Psoas muscle (tissue), 8 donors: ENCODE measurements around the gene PHLDA3. TPM values are rescaled to one million over a fixed set of nuclear protein-coding genes. Genes with fewer than 3 reads are reported as not detected.
A peak's percentile ranks its signal among the peaks of the same experiment; 100 is the strongest.

Experiments
- ATAC-seq, 4 donors: fragments of 200-7000 bp; cut with Tn5 transposase; one replicate each; pipeline ENCODE4 v1.9.1; 2020; ENCODE audit warnings: moderate library complexity in 3 of 4, mild to moderate bottlenecking in 2 of 4
- DNase-seq, 2 donors: peaks; one replicate each; pipeline ENCODE4 v3.0.0-alpha.2; 2020
- H3K27ac ChIP-seq: fragments of 200-600 bp; one replicate; pipeline ENCODE4 v1.8.0; 2022
- H3K27me3 ChIP-seq, 3 donors: fragments of 200-600 bp in 1 of 3; one replicate each; pipeline versions ENCODE4 v1.6.1 to v1.8.0; 2013 to 2022; ENCODE audit warnings: low read length in 2 of 3, mild to moderate bottlenecking in 2 of 3, moderate library complexity in 1 of 3; ENCODE audit not compliant: insufficient read depth in 3 of 3
- H3K36me3 ChIP-seq, 2 donors: fragments of 200-600 bp in 1 of 2; one replicate each; pipeline versions ENCODE4 v1.6.1 to v1.8.0; 2013 to 2022; ENCODE audit warnings: low read depth in 1 of 2, mild to moderate bottlenecking in 1 of 2, moderate library complexity in 1 of 2; ENCODE audit not compliant: insufficient read depth in 1 of 2
- H3K4me1 ChIP-seq: fragments of 200-600 bp; one replicate; pipeline ENCODE4 v1.8.0; 2022
- H3K4me3 ChIP-seq: fragments of 200-600 bp; one replicate; pipeline ENCODE4 v1.8.0; 2022; ENCODE audit warnings: mild to moderate bottlenecking
- H3K9me3 ChIP-seq: fragments of 200-600 bp; one replicate; pipeline ENCODE4 v1.8.0; 2022
- CTCF ChIP-seq: fragments of 200-600 bp; IDR thresholded peaks from one replicate; pipeline ENCODE4 v1.8.0; 2022; ENCODE audit warnings: antibody characterized with exemption
- WGBS, 3 donors: extraction: QIAGEN DNeasy Blood & Tissue Kit; methylation state at CpG; one replicate each; pipeline versions ENCODE4 v1.1.6 to v1.1.7; 2013; 5-methylcytosine and 5-hydroxymethylcytosine counted together
- intact Hi-C, 2 donors: fragments of 100-400 bp; cut with DNase I; formaldehyde crosslinking; loops; one replicate each; pipeline versions ENCODE4 v1.11.0 to v1.14.2; 2022
- long read RNA-seq, 2 donors: library from polyadenylated mRNA; unstranded; transcript quantifications; one replicate each; pipeline ENCODE4 v2.0.0, GENCODE V29; 2021
- polyA plus RNA-seq, 3 donors: library from polyadenylated mRNA; stranded (reverse); fragments of 200-250 nt; gene quantifications; one replicate each; pipeline ENCODE4 v1.2.3, GENCODE V29; 2013
- total RNA-seq, 4 donors: library from RNA; stranded (reverse); fragmentation: NEBNext Ultra II Directional in 2 of 4; extraction: Animal tissue kit (Norgen Biotek cat#: 25700) in 2 of 4; gene quantifications; one replicate each; pipeline versions ENCODE4 v1.2.1 to v1.2.4, GENCODE V29; 2021 to 2023
- donor health status: healthy with polysubstance abuse.
- donor health status: DM: no; HTN: no; CAD: no; lungs with moderate emphysema.
- donor health status: Bipolar disorder and iron deficiency.
- donor health status: healthy.
- donor health status: DM: yes; HTN: yes; CAD: no.
- donor health status: DM: no; HTN: no; CAD: no.
- donor health status: DM: no; HTN: no; CAD: no.
- donor health status: DM: yes; HTN: yes; CAD: no.

PHLDA3 gene
- total RNA-seq: 100 to 1,000 TPM in 1 of 4 donors, 10 to 100 TPM in 3; 41.8 to 116 (median 78.9) TPM
- polyA plus RNA-seq: 10 to 100 TPM; 42.3 to 62.4 (median 55.1) TPM
- long read RNA-seq, donor 1, transcript PHLDA3-202 (2 exons, 2,640 nt): major isoform, 110 of 117 reads
- long read RNA-seq, donor 1, partial matches to known transcripts: 0 of 117 reads
- long read RNA-seq, donor 1, other reads (novel, unspliced or antisense): 6 of 117 reads
- long read RNA-seq, donor 2, transcript PHLDA3-202 (2 exons, 2,640 nt): major isoform, 111 of 115 reads
- long read RNA-seq, donor 2, partial matches to known transcripts: 1 of 115 reads
- long read RNA-seq, donor 2, other reads (novel, unspliced or antisense): 2 of 115 reads

GRCh38 chr1:201468844-201469644 is at the start of gene PHLDA3:
TSS of gene PHLDA3 (minus strand) at chr1:201469188. CDS start at chr1:201468786, 402 bp downstream.
- peak within 1 kb of the TSS; percentile 91 for H3K4me3 ChIP-seq
- intact Hi-C loops: no loop called here
- peak; percentile 94 for DNase-seq
- peaks cover 28% of the 10 kb centered on the region for H3K4me1 ChIP-seq
- H3K27ac ChIP-seq: peak within 1 kb of the TSS; percentile 88
- peaks cover 0 to 22% of the 10 kb centered on the region in 2 donors for H3K36me3 ChIP-seq
- H3K9me3 ChIP-seq: no peaks in the 10 kb centered on the region
- TF ChIP-seq CTCF: no peak
- 1 to 2% (median 2%) methylated on average over 32 to 76 of the region's 76 CpGs for WGBS, 3 donors
- ATAC-seq: peak; percentile 86 to 88 (median 87)
- H3K27me3 ChIP-seq: no peaks in the 10 kb centered on the region

GRCh38 chr1:201518071-201518470 is 49.1 kb upstream of the PHLDA3 start:
- intact Hi-C loops: loop anchor here in 1 of 2 donors (10.0 kb wide), 1 partner anchor 263 kb away; no protein-coding TSS in a partner anchor
- DNase-seq (no peak), ATAC-seq (no peak)
- Histone ChIP-seq H3K4me3 (no peak overlapping the region), H3K4me1 (no peaks in the 10 kb centered on the region), H3K9me3 (no peaks in the 10 kb centered on the region), H3K27me3 (no peaks in the 10 kb centered on the region), H3K36me3 (no peaks in the 10 kb centered on the region), H3K27ac (no peak overlapping the region)
- TF ChIP-seq CTCF: no peak
- 80 to 89% (median 88%) methylated on average over 5 of the region's 5 CpGs for WGBS, 3 donors

GRCh38 chr1:201517631-201518030 is 48.6 kb upstream of the PHLDA3 start:
- 65 to 79% (median 66%) methylated on average over 7 of the region's 7 CpGs for WGBS, 3 donors
- no peak overlapping the region for H3K27ac ChIP-seq
- H3K27me3 ChIP-seq: no peaks in the 10 kb centered on the region
- no peaks in the 10 kb centered on the region for H3K36me3 ChIP-seq
- no peak overlapping the region for H3K4me3 ChIP-seq
- intact Hi-C loops: loop anchor here in 1 of 2 donors (10.0 kb wide), 1 partner anchor 263 kb away; no protein-coding TSS in a partner anchor
- no peaks in the 10 kb centered on the region for H3K9me3 ChIP-seq
- DNase-seq (no peak), ATAC-seq (no peak)
- H3K4me1 ChIP-seq: peaks cover 2% of the 10 kb centered on the region
- TF ChIP-seq CTCF: no peak

- no peak for TF ChIP-seq CTCF
- ATAC-seq (no peak), DNase-seq (no peak)
- intact Hi-C loops: loop anchor here in 1 of 2 donors (10.0 kb wide), 1 partner anchor 262 kb away; no protein-coding TSS in a partner anchor
- Histone ChIP-seq H3K36me3 (no peaks in the 10 kb centered on the region), H3K4me1 (peaks cover 12% of the 10 kb centered on the region), H3K4me3 (no peak overlapping the region), H3K27me3 (no peaks in the 10 kb centered on the region), H3K9me3 (no peaks in the 10 kb centered on the region), H3K27ac (no peak overlapping the region)
- WGBS, 3 donors: 71 to 100% (median 97%) methylated on average over 2 of the region's 2 CpGs
Measured at GRCh38 chr1:201516511-201517127, 47.6 kb upstream of the PHLDA3 start.
